ENCODE data around the gene SMAD6.
"Not testable (repeated sequence)": the region's sequence is repeated elsewhere in the genome, so short reads cannot be mapped to it uniquely, and the experiment has no call there.

The SMAD6 gene

GRCh38 chr15:66679061-66679656 is 22.9 kb upstream of the SMAD6 start:
- Histone ChIP-seq H3K27ac (ENCODE audit: low read length) (no peak overlapping the region), H3K27me3 (ENCODE audit: low read depth, low read length) (no peaks in the 10 kb centered on the region), H3K9me3 (ENCODE audit: control insufficient read depth in 1 of 2, low read length in 2 of 2) (peaks cover 0 to 11% of the 10 kb centered on the region in 2 donors), H3K4me1 (ENCODE audit: control insufficient read depth in 1 of 2, insufficient read depth in 2 of 2, low read length in 2 of 2) (no peaks in the 10 kb centered on the region), H3K4me3 (ENCODE audit: low read depth in 1 of 2, low read length in 2 of 2) (no peak overlapping the region), H3K36me3 (ENCODE audit: control insufficient read depth in 1 of 2, insufficient read depth in 2 of 2, low read length in 2 of 2) (no peaks in the 10 kb centered on the region)

DNA sequence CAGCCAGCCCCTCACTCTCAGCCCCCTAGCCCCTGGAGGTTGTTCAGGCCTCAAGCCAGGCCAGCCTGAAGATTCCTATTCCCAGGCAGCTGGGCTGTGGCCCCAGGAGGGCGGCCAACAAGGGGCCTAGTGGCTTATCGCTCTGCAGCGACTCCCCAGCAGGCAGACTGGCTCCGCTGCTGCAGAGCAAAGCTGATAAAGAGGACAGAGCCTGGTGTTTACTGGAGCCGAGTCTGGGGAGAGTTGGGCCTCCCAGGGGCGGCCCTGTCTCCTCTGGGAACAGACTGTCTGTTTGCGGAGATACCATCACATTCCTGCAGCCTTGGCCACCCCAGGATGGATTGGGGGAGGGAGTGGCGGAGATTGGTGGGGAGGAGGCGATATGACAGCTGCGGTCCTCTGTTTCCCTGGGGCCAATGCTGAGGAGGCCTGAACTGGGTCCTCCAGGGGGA is 22.4 kb upstream of the SMAD6 start:
- Histone ChIP-seq H3K4me1 (ENCODE audit: control insufficient read depth in 1 of 2, insufficient read depth in 2 of 2, low read length in 2 of 2) (no peaks in the 10 kb centered on the region), H3K27ac (ENCODE audit: low read length) (no peak overlapping the region), H3K27me3 (ENCODE audit: low read depth, low read length) (no peaks in the 10 kb centered on the region), H3K36me3 (ENCODE audit: control insufficient read depth in 1 of 2, insufficient read depth in 2 of 2, low read length in 2 of 2) (no peaks in the 10 kb centered on the region), H3K4me3 (ENCODE audit: low read depth in 1 of 2, low read length in 2 of 2) (no peak overlapping the region), H3K9me3 (ENCODE audit: control insufficient read depth in 1 of 2, low read length in 2 of 2) (peaks cover 0 to 11% of the 10 kb centered on the region in 2 donors)

DNA sequence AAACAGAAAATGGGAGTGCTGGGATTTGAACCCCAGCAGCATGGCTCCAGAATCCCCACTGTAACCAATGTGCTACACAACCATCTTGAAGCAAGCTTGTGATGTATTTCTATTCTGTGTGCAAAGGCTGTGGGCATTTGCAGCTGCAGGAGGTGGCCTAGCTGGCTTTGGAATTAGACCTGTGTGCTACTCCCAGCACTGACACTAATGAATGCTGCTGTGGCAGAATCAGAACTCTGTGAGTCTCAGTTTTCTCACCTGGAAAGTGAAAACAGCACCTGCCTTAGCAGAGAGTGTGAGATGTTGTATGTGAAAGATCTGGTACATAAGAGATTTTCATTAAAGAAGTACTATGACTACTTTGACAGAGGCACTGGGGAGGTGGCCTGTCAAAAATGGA is 21.5 kb upstream of the SMAD6 start:
- Histone ChIP-seq H3K4me3 (ENCODE audit: low read depth in 1 of 2, low read length in 2 of 2) (no peak overlapping the region), H3K9me3 (ENCODE audit: control insufficient read depth in 1 of 2, low read length in 2 of 2) (peaks cover 0 to 11% of the 10 kb centered on the region in 2 donors), H3K27me3 (ENCODE audit: low read depth, low read length) (no peaks in the 10 kb centered on the region), H3K36me3 (ENCODE audit: control insufficient read depth in 1 of 2, insufficient read depth in 2 of 2, low read length in 2 of 2) (no peaks in the 10 kb centered on the region), H3K27ac (ENCODE audit: low read length) (no peak overlapping the region), H3K4me1 (ENCODE audit: control insufficient read depth in 1 of 2, insufficient read depth in 2 of 2, low read length in 2 of 2) (no peaks in the 10 kb centered on the region)

DNA sequence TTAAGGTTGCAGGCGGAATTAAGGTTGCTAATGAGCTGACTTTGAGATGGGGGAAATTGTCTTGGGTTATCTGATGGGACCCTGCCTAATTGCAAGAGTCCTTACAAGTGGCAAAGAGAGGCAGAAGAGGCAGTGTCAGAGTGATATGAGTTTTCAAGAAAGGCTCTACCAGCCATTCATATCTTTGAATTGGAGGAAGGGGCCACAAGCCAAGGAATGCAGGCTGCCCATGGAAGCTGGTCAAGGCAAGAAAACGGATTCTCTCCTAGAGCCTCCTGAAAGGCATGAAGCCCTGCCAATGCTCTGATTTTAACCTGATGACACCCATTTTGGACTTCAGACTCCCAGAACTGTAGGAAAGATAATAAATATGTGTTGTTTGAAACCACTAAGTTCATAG is 20.6 kb upstream of the SMAD6 start:
- Histone ChIP-seq H3K36me3 (ENCODE audit: control insufficient read depth in 1 of 2, insufficient read depth in 2 of 2, low read length in 2 of 2) (no peaks in the 10 kb centered on the region), H3K9me3 (ENCODE audit: control insufficient read depth in 1 of 2, low read length in 2 of 2) (peaks cover 0 to 11% of the 10 kb centered on the region in 2 donors), H3K27me3 (ENCODE audit: low read depth, low read length) (no peaks in the 10 kb centered on the region), H3K4me3 (ENCODE audit: low read depth in 1 of 2, low read length in 2 of 2) (no peak overlapping the region), H3K27ac (ENCODE audit: low read length) (no peak overlapping the region), H3K4me1 (ENCODE audit: control insufficient read depth in 1 of 2, insufficient read depth in 2 of 2, low read length in 2 of 2) (no peaks in the 10 kb centered on the region)

DNA sequence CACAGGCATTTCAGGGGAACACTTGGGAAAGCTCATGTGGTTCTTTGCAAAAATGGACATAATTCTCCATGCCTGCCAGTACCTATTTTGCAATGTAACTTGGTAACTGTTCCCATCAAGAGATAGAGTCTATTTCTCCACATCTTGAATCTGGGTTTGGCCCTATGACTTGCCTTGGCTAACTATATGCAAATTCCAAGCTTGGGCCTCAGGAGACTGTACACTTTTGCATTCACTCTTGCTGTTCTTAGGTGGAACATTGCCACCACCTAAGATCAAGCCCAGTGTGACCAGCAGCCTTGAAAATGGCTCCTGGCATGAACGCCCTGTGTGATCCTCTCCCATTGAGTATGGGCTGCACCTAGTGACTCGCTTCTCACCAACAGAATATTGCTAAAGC is 19.8 kb upstream of the SMAD6 start:
- H3K27ac ChIP-seq (ENCODE audit: low read length) = no peak overlapping the region
- H3K4me3 ChIP-seq (ENCODE audit: low read depth in 1 of 2, low read length in 2 of 2) = no peak overlapping the region
- no peaks in the 10 kb centered on the region for H3K4me1 ChIP-seq (ENCODE audit: control insufficient read depth in 1 of 2, insufficient read depth in 2 of 2, low read length in 2 of 2)
- no peaks in the 10 kb centered on the region for H3K27me3 ChIP-seq (ENCODE audit: low read depth, low read length)
- no peaks in the 10 kb centered on the region for H3K36me3 ChIP-seq (ENCODE audit: control insufficient read depth in 1 of 2, insufficient read depth in 2 of 2, low read length in 2 of 2)
- peaks cover 0 to 11% of the 10 kb centered on the region in 2 donors for H3K9me3 ChIP-seq (ENCODE audit: control insufficient read depth in 1 of 2, low read length in 2 of 2)

- Histone ChIP-seq H3K27ac (ENCODE audit: low read length) (no peak overlapping the region), H3K9me3 (ENCODE audit: control insufficient read depth in 1 of 2, low read length in 2 of 2) (peaks cover 0 to 11% of the 10 kb centered on the region in 2 donors), H3K36me3 (ENCODE audit: control insufficient read depth in 1 of 2, insufficient read depth in 2 of 2, low read length in 2 of 2) (no peaks in the 10 kb centered on the region), H3K4me3 (ENCODE audit: low read depth in 1 of 2, low read length in 2 of 2) (no peak overlapping the region), H3K4me1 (ENCODE audit: control insufficient read depth in 1 of 2, insufficient read depth in 2 of 2, low read length in 2 of 2) (no peaks in the 10 kb centered on the region), H3K27me3 (ENCODE audit: low read depth, low read length) (no peaks in the 10 kb centered on the region)
These were observed 19.2 kb upstream of the SMAD6 start for GRCh38 chr15:66682865-66683264.

- no peaks in the 10 kb centered on the region for H3K27me3 ChIP-seq (ENCODE audit: low read depth, low read length)
- no peak overlapping the region for H3K27ac ChIP-seq (ENCODE audit: low read length)
- peaks cover 0 to 11% of the 10 kb centered on the region in 2 donors for H3K9me3 ChIP-seq (ENCODE audit: control insufficient read depth in 1 of 2, low read length in 2 of 2)
- no peaks in the 10 kb centered on the region for H3K36me3 ChIP-seq (ENCODE audit: control insufficient read depth in 1 of 2, insufficient read depth in 2 of 2, low read length in 2 of 2)
- no peak overlapping the region for H3K4me3 ChIP-seq (ENCODE audit: low read depth in 1 of 2, low read length in 2 of 2)
- no peaks in the 10 kb centered on the region for H3K4me1 ChIP-seq (ENCODE audit: control insufficient read depth in 1 of 2, insufficient read depth in 2 of 2, low read length in 2 of 2)
These were observed 17.8 kb upstream of the SMAD6 start for GRCh38 chr15:66684136-66684681.

- peaks cover 0 to 11% of the 10 kb centered on the region in 2 donors for H3K9me3 ChIP-seq (ENCODE audit: control insufficient read depth in 1 of 2, low read length in 2 of 2)
- H3K27ac ChIP-seq (ENCODE audit: low read length) = no peak overlapping the region
- H3K27me3 ChIP-seq (ENCODE audit: low read depth, low read length) = no peaks in the 10 kb centered on the region
- H3K4me1 ChIP-seq (ENCODE audit: control insufficient read depth in 1 of 2, insufficient read depth in 2 of 2, low read length in 2 of 2) = no peaks in the 10 kb centered on the region
- H3K4me3 ChIP-seq (ENCODE audit: low read depth in 1 of 2, low read length in 2 of 2) = no peak overlapping the region
- H3K36me3 ChIP-seq (ENCODE audit: control insufficient read depth in 1 of 2, insufficient read depth in 2 of 2, low read length in 2 of 2) = no peaks in the 10 kb centered on the region
These were observed 16.3 kb upstream of the SMAD6 start for GRCh38 chr15:66685638-66686150.

DNA sequence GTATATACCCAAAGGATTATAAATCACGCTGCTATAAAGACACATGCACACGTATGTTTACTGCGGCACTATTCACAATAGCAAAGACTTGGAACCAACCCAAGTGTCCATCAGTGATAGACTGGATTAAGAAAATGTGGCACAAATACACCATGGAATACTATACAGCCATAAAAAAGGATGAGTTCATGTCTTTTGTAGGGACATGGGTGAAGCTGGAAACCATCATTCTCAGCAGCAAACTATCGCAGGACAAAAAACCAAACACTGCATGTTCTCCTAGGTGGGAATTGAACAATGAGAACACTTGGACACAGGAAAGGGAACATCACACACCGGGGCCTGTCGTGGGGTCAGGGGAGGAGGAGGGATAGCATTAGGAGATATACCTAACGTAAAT is 11.1 kb upstream of the SMAD6 start:
- not testable (repeated sequence) for H3K36me3 ChIP-seq (ENCODE audit: control insufficient read depth in 1 of 2, insufficient read depth in 2 of 2, low read length in 2 of 2); H3K9me3 ChIP-seq (ENCODE audit: control insufficient read depth in 1 of 2, low read length in 2 of 2); H3K4me1 ChIP-seq (ENCODE audit: control insufficient read depth in 1 of 2, insufficient read depth in 2 of 2, low read length in 2 of 2); H3K27ac ChIP-seq (ENCODE audit: low read length); H3K4me3 ChIP-seq (ENCODE audit: low read depth in 1 of 2, low read length in 2 of 2); H3K27me3 ChIP-seq (ENCODE audit: low read depth, low read length)

DNA sequence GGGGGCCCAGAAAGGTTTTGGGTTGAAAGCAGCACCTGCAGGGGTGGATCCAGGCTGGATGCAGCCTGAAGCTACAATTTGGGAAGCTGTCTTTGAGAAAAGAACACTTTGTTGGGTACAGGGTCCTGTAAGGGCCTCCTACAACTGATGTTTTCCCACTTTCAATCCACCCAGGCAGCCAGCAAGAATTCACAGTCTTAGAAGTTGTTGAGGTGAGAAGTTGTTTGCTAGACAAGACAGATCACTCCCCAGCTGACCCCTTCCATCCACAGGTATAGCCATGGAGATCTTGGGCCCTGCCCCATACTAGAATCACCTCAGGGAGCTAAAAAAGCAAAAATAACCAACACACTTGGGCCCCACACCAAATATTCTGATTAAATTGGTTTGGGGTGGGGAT is 10.3 kb upstream of the SMAD6 start:
- H3K27ac ChIP-seq (ENCODE audit: low read length) = no peak overlapping the region
- H3K36me3 ChIP-seq (ENCODE audit: control insufficient read depth in 1 of 2, insufficient read depth in 2 of 2, low read length in 2 of 2) = no peaks in the 10 kb centered on the region

GRCh38 chr15:66692391-66692790 is 9.6 kb upstream of the SMAD6 start:
- Histone ChIP-seq H3K4me3 (ENCODE audit: low read depth in 1 of 2, low read length in 2 of 2) (no peak overlapping the region), H3K27ac (ENCODE audit: low read length) (no peak overlapping the region), H3K4me1 (ENCODE audit: control insufficient read depth in 1 of 2, insufficient read depth in 2 of 2, low read length in 2 of 2) (peaks cover 0 to 5% of the 10 kb centered on the region in 2 donors), H3K9me3 (ENCODE audit: control insufficient read depth in 1 of 2, low read length in 2 of 2) (no peaks in the 10 kb centered on the region), H3K27me3 (ENCODE audit: low read depth, low read length) (no peaks in the 10 kb centered on the region), H3K36me3 (ENCODE audit: control insufficient read depth in 1 of 2, insufficient read depth in 2 of 2, low read length in 2 of 2) (no peaks in the 10 kb centered on the region)

More for the DNA sequence above, 10.3 kb upstream of the SMAD6 start:
- H3K27me3 ChIP-seq (ENCODE audit: low read depth, low read length) = no peaks in the 10 kb centered on the region
- no peaks in the 10 kb centered on the region for H3K9me3 ChIP-seq (ENCODE audit: control insufficient read depth in 1 of 2, low read length in 2 of 2)
- peaks cover 0 to 5% of the 10 kb centered on the region in 2 donors for H3K4me1 ChIP-seq (ENCODE audit: control insufficient read depth in 1 of 2, insufficient read depth in 2 of 2, low read length in 2 of 2)
- no peak overlapping the region for H3K4me3 ChIP-seq (ENCODE audit: low read depth in 1 of 2, low read length in 2 of 2)
